Fibroblast of pulmonary artery (primary cell): ENCODE data around the gene EXOC7.

Source experiments
- DNase-seq: peaks from one replicate; pipeline ENCODE4 v3.0.0-alpha.2; 2010; ENCODE audit warnings: low read depth
- H3K4me3 ChIP-seq: replicated peaks from 2 replicates; pipeline ENCODE4 v1.5.1; 2011; ENCODE audit warnings: low read depth, mild to moderate bottlenecking, control low read depth, low read length, moderate library complexity
- TF ChIP-seq, protein P1 (sequence below): IDR thresholded peaks from 2 replicates; pipeline ENCODE4 v1.5.1; 2011; ENCODE audit warnings: mild to moderate bottlenecking, control low read depth, low read length, inconsistent platforms; ENCODE audit errors: missing control alignments

Gene EXOC7

GRCh38 chr17:76132574-76133338 is 29.2 kb upstream of the EXOC7 start:
- TF ChIP-seq, protein P1, sequence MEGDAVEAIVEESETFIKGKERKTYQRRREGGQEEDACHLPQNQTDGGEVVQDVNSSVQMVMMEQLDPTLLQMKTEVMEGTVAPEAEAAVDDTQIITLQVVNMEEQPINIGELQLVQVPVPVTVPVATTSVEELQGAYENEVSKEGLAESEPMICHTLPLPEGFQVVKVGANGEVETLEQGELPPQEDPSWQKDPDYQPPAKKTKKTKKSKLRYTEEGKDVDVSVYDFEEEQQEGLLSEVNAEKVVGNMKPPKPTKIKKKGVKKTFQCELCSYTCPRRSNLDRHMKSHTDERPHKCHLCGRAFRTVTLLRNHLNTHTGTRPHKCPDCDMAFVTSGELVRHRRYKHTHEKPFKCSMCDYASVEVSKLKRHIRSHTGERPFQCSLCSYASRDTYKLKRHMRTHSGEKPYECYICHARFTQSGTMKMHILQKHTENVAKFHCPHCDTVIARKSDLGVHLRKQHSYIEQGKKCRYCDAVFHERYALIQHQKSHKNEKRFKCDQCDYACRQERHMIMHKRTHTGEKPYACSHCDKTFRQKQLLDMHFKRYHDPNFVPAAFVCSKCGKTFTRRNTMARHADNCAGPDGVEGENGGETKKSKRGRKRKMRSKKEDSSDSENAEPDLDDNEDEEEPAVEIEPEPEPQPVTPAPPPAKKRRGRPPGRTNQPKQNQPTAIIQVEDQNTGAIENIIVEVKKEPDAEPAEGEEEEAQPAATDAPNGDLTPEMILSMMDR: no peak
- H3K4me3 ChIP-seq: no peak overlapping the region
- no peak for DNase-seq

DNA sequence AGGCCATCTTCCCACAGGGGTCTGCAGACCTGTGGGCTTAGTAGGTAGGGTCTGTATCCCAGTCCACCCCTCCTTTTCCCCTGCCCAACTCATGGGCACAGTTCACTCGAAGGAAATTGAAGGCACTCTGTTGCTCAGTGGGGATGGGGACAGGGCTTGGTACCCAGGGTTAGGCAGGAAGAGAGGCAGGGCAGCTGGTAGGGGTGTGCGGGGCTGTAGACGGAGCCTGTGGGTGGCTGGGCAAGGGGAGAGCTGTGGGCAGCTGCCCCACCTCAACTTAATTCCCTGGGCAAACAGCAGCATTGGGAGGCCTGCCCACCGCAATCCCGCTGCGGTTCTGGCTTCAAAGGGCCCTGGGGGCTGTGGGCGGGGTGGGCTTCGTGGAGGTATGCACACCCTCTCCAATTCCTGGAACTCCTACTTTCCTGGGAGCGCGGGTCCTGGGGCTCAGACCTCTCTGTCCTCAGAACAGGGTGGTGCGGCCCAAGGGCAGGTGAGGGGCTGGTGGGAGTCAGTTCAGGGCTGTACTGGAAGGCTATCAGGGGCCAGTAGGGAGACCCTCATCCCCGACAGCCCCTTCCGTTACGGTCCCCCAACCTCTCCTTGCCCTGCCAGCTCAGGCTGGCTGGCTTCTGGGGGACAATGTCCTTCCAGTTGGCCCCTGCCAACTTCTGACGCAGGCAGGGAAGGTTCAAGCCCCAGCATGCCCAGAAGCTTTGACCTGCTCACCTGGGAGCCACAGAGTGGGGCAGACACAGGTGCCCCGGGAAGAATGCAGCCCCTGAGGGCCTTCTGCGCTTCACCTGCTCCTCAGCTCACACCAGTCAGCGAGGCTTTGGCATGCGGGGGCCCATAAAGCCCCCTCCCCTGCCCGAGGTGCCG is 28.3 kb upstream of the EXOC7 start:
- no peak overlapping the region for H3K4me3 ChIP-seq
- TF ChIP-seq, protein P1: no peak
- DNase-seq: no peak

DNA sequence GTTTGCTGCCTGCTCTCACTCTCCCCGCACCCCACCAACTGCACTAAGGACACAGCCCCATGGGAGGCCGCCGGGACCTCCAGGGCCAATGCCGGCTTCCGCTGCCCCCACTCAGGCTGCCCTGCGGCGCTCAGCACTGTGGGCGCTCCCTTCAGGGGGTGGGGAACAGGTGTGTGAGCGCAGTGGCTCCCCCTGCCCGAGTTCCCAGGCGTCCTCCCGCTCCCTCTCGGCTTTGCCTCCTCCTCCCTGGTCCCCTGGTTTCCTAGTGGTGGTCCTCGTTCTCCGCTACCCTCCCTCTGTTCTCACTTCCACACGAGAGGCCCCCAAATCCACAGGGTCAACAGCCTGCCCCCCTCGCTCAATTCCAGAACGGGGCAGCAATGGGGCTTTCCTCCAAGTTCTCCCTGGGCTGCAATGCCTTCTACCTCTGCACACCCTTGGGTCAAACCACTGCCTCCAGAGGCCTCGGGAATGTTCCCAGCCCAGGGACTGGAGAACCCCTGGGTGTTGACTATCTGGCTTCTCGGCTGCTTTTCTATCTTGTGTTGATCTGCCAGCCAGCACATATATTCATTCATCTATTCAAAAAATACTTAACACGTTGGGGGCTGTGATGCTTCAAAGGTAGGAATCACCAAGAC is 27.6 kb upstream of the EXOC7 start:
- no peak overlapping the region for H3K4me3 ChIP-seq
- TF ChIP-seq, protein P1: no peak
- no peak for DNase-seq

GRCh38 chr17:76130473-76130872 is 26.9 kb upstream of the EXOC7 start:
- TF ChIP-seq, protein P1: no peak
- no peak overlapping the region for H3K4me3 ChIP-seq
- no peak for DNase-seq

DNA sequence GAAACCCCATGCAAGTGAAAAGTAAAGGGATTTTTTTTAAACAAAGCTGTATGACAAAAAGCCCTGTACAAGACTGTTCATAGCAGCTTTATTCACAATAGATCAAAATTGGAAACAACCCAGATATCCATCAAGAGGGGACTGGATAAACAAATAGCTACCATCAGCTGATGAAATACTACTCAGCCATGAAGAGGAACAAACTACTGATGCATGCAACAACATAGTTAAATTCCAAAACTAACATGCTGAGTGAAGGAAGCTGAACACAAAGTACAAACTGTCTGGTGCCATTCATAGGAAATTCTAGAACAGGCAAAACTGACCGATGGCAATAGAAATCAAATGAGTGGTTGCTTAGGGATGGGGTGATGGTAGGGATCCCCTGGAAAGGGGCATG is 22.3 kb upstream of the EXOC7 start:
- no peak overlapping the region for H3K4me3 ChIP-seq
- TF ChIP-seq, protein P1: no peak
- DNase-seq: no peak

GRCh38 chr17:76125391-76125675 is 21.7 kb upstream of the EXOC7 start:
- TF ChIP-seq, protein P1: no peak
- no peak overlapping the region for H3K4me3 ChIP-seq
- DNase-seq: no peak
